HG03108 (cell line): ENCODE measurements around the gene GPC5.

Source experiments
- ATAC-seq: cut with Tn5 transposase; IDR thresholded peaks from one replicate; pipeline ENCODE4 v1.9.1; 2021; ENCODE audit warnings: moderate library complexity; ENCODE audit not compliant: unreplicated experiment

Gene GPC5

GRCh38 chr13:92122186-92122853 is 723.9 kb downstream of the GPC5 start:
- no peak for ATAC-seq

- ATAC-seq: no peak
Observed at GRCh38 chr13:92126399-92126798, 728.0 kb downstream of the GPC5 start.

GRCh38 chr13:92135509-92135908 is 737.1 kb downstream of the GPC5 start:
- ATAC-seq: no peak

GRCh38 chr13:92136449-92137155 is 738.2 kb downstream of the GPC5 start:
- no peak for ATAC-seq

- ATAC-seq: no peak
Observed at GRCh38 chr13:92137520-92137919, 739.1 kb downstream of the GPC5 start.

- ATAC-seq: no peak
Observed at GRCh38 chr13:92143766-92144165, 745.3 kb downstream of the GPC5 start.

GRCh38 chr13:92150606-92151005 is 752.2 kb downstream of the GPC5 start:
- ATAC-seq: no peak

GRCh38 chr13:92158346-92158745 is 759.9 kb downstream of the GPC5 start:
- ATAC-seq: no peak

- no peak for ATAC-seq
Observed at GRCh38 chr13:92164822-92165221, 766.4 kb downstream of the GPC5 start.

- ATAC-seq: no peak
Observed at GRCh38 chr13:92172191-92172590, 773.8 kb downstream of the GPC5 start.

GRCh38 chr13:92173254-92173653 is 774.8 kb downstream of the GPC5 start:
- ATAC-seq: no peak

- ATAC-seq: no peak
Observed at GRCh38 chr13:92175330-92175729, 776.9 kb downstream of the GPC5 start.

GRCh38 chr13:92177966-92178365 is 779.5 kb downstream of the GPC5 start:
- ATAC-seq: no peak

- ATAC-seq: no peak
Observed at GRCh38 chr13:92179223-92179622, 780.8 kb downstream of the GPC5 start.

GRCh38 chr13:92187378-92187989 is 789.1 kb downstream of the GPC5 start:
- peak; percentile 61 for ATAC-seq

- ATAC-seq: no peak
Observed at GRCh38 chr13:92188574-92188973, 790.2 kb downstream of the GPC5 start.

GRCh38 chr13:92196591-92197256 is 798.3 kb downstream of the GPC5 start:
- no peak for ATAC-seq

GRCh38 chr13:92197669-92198068 is 799.2 kb downstream of the GPC5 start:
- no peak for ATAC-seq

- no peak for ATAC-seq
Observed at GRCh38 chr13:92218615-92219014, 820.2 kb downstream of the GPC5 start.

GRCh38 chr13:92221916-92222315 is 823.5 kb downstream of the GPC5 start:
- ATAC-seq: no peak

GRCh38 chr13:92224052-92224821 is 825.8 kb downstream of the GPC5 start:
- ATAC-seq: no peak
